Caco-2 (cell line): ENCODE results near the gene TMEM254. TPM values are rescaled to one million over a fixed set of nuclear protein-coding genes. Genes with fewer than 3 reads are reported as not detected.

Experiments
- BruUV-seq: library from RNA; stranded (reverse); fragments of 400-500 nt; replicated peaks from 2 replicates; lab custom pipeline; 2021; lab: Mats Ljungman, UMichigan
- CTCF ChIA-PET: fragments of 300-600 bp; sonication (Branson Sonifier 250); formaldehyde crosslinking; loops from one replicate; lab custom pipeline; 2022; ENCODE audit warnings: antibody characterized with exemption; lab: Charles Lee
- POLR2A ChIA-PET: fragments of 300-600 bp; sonication (Branson Sonifier 250); formaldehyde crosslinking; loops from one replicate; lab custom pipeline; 2022; ENCODE audit warnings: antibody characterized with exemption; lab: Charles Lee
- DNase-seq, 2 experiments: peaks; one replicate each; pipeline versions ENCODE4 v3.0.0 to v3.0.0-alpha.2; 2020 to 2022
- H3K27me3 ChIP-seq: replicated peaks from 2 replicates; pipeline ENCODE4 v1.6.0; 2011; ENCODE audit warnings: low read length; ENCODE audit not compliant: control insufficient read depth, insufficient read depth
- H3K36me3 ChIP-seq: 2 replicates; pipeline ENCODE4 v1.5.1; 2011; ENCODE audit warnings: low read length; ENCODE audit not compliant: control insufficient read depth, insufficient read depth
- H3K4me1 ChIP-seq: fragments of 250-450 bp; sonication (Bioruptor Pico); 2 replicates; pipeline ENCODE4 v1.5.1; 2020; ENCODE audit warnings: mild to moderate bottlenecking
- H3K4me3 ChIP-seq: 2 replicates; pipeline ENCODE4 v1.5.1; 2011; ENCODE audit warnings: low read depth, mild to moderate bottlenecking, control low read depth, low read length
- H3K9me3 ChIP-seq: fragments of 250-450 bp; sonication (Bioruptor Pico); 2 replicates; pipeline ENCODE4 v1.5.1; 2020; ENCODE audit warnings: mild to moderate bottlenecking, moderate library complexity
- H3K27ac Mint-ChIP-seq: one replicate; pipeline ENCODE4 v1.8.0; 2022; ENCODE audit warnings: mixed read lengths; ENCODE audit not compliant: unreplicated experiment
- H3K27me3 Mint-ChIP-seq: one replicate; pipeline ENCODE4 v1.8.0; 2022; ENCODE audit warnings: mixed read lengths; ENCODE audit not compliant: insufficient read depth, unreplicated experiment
- H3K36me3 Mint-ChIP-seq: one replicate; pipeline ENCODE4 v1.8.0; 2022; ENCODE audit warnings: mild to moderate bottlenecking, mixed read lengths; ENCODE audit not compliant: insufficient read depth, unreplicated experiment
- H3K4me1 Mint-ChIP-seq: one replicate; pipeline ENCODE4 v1.8.0; 2022; ENCODE audit warnings: low read depth, mixed read lengths; ENCODE audit not compliant: unreplicated experiment
- H3K4me3 Mint-ChIP-seq: one replicate; pipeline ENCODE4 v1.8.0; 2022; ENCODE audit warnings: mild to moderate bottlenecking, moderate library complexity, mixed read lengths; ENCODE audit not compliant: unreplicated experiment
- H3K9me3 Mint-ChIP-seq: one replicate; pipeline ENCODE4 v1.8.0; 2022; ENCODE audit warnings: mixed read lengths; ENCODE audit not compliant: unreplicated experiment
- intact Hi-C: fragments of 100-400 bp; cut with micrococcal nuclease; formaldehyde crosslinking; loops from one replicate; pipeline ENCODE4 v1.10.0; 2022; ENCODE audit not compliant: unreplicated experiment
- total RNA-seq: library from RNA; stranded (reverse); gene quantifications from 2 replicates; pipeline ENCODE4 v1.2.3, GENCODE V29; 2022
- TF ChIP-seq, protein P1 (sequence below), 2 experiments: fragments of 200-600 bp in 1 of 2; IDR thresholded peaks; 1 replicate in 1 of 2; 2 replicates in 1 of 2; pipeline versions ENCODE4 v1.5.1 to v1.8.0; 2011 to 2022; ENCODE audit warnings: antibody characterized with exemption in 1 of 2, control low read depth in 1 of 2, inconsistent platforms in 1 of 2, low read depth in 1 of 2, low read length in 1 of 2, mild to moderate bottlenecking in 1 of 2, moderate library complexity in 1 of 2; ENCODE audit not compliant: insufficient read depth in 1 of 2, severe bottlenecking in 1 of 2, unreplicated experiment in 1 of 2

Gene TMEM254
- total RNA-seq, 1 experiment from 2014 or later: 27.4 TPM

- no peaks in the 10 kb centered on the region for H3K27me3 Mint-ChIP-seq
- POLR2A ChIA-PET: interaction anchor here (1.5 kb wide), 1 partner anchor 11 kb away, joined by 4 read pairs; the partner anchor contains the start of gene TMEM254
- CTCF ChIA-PET: no interaction called here
These were observed 10.2 kb upstream of the TMEM254 start for GRCh38 chr10:80068270-80068669.

DNA sequence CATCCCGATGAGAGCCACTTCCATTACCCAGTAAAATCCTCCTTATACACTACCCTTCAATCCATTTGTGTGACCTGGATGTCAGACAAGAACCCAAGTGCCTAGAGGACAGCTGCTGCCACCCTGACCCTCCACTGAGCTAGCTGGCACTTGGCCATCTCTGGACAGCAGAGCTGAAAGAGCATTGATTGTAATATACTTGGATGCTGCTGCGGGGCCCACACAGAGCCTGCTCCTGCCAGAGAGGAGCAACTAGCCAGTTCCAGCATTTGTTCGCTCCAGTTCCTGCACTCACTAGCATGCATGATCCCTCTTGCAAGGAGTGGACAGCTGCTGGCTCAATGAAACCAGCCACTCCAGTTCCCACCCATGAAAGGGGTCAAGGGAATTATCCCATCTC, 8.4 kb upstream of the TMEM254 start:
- ChIA-PET CTCF (no interaction called here), POLR2A (interaction anchor here (0.7 kb wide), 2 partner anchors 9 to 371 kb away, joined by 3 to 4 read pairs; no protein-coding TSS in a partner anchor)
- TF ChIP-seq, protein P1, sequence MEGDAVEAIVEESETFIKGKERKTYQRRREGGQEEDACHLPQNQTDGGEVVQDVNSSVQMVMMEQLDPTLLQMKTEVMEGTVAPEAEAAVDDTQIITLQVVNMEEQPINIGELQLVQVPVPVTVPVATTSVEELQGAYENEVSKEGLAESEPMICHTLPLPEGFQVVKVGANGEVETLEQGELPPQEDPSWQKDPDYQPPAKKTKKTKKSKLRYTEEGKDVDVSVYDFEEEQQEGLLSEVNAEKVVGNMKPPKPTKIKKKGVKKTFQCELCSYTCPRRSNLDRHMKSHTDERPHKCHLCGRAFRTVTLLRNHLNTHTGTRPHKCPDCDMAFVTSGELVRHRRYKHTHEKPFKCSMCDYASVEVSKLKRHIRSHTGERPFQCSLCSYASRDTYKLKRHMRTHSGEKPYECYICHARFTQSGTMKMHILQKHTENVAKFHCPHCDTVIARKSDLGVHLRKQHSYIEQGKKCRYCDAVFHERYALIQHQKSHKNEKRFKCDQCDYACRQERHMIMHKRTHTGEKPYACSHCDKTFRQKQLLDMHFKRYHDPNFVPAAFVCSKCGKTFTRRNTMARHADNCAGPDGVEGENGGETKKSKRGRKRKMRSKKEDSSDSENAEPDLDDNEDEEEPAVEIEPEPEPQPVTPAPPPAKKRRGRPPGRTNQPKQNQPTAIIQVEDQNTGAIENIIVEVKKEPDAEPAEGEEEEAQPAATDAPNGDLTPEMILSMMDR (IDR thresholded peaks at IDR 0.05; ENCODE audit: insufficient read depth in 1 of 2, low read depth in 1 of 2, low read length in 1 of 2, severe bottlenecking in 1 of 2, unreplicated experiment in 1 of 2): no peak
- no TSS peak for BruUV-seq
- no peaks in the 10 kb centered on the region for H3K27me3 Mint-ChIP-seq
- no peaks in the 10 kb centered on the region for H3K36me3 ChIP-seq
- H3K9me3 Mint-ChIP-seq: no peaks in the 10 kb centered on the region
- no peak overlapping the region for H3K4me3 ChIP-seq
- H3K27ac Mint-ChIP-seq: no peak overlapping the region
- H3K4me3 Mint-ChIP-seq: no peak overlapping the region
- no peak for DNase-seq
- peaks cover 10% of the 10 kb centered on the region; the same call in 1 of the 2 replicates for H3K9me3 ChIP-seq
- no peaks in the 10 kb centered on the region for H3K27me3 ChIP-seq
- peaks cover 29% of the 10 kb centered on the region for H3K4me1 ChIP-seq
- H3K36me3 Mint-ChIP-seq: no peaks in the 10 kb centered on the region
- peaks cover 17% of the 10 kb centered on the region for H3K4me1 Mint-ChIP-seq
- intact Hi-C loops: no loop called here

More at GRCh38 chr10:80068270-80068669, 10.2 kb upstream of the TMEM254 start:
- Mint-ChIP-seq H3K9me3 (no peaks in the 10 kb centered on the region), H3K4me1 (peaks cover 13% of the 10 kb centered on the region), H3K4me3 (no peak overlapping the region), H3K27ac (peak overlapping the region; percentile 71), H3K36me3 (no peaks in the 10 kb centered on the region)
- no peak for DNase-seq
- Histone ChIP-seq H3K9me3 (peaks cover 10% of the 10 kb centered on the region; the same call in 1 of the 2 replicates), H3K36me3 (no peaks in the 10 kb centered on the region), H3K4me3 (no peak overlapping the region), H3K27me3 (no peaks in the 10 kb centered on the region), H3K4me1 (peaks cover 28% of the 10 kb centered on the region)
- BruUV-seq: no TSS peak
- TF ChIP-seq, protein P1 (IDR thresholded peaks at IDR 0.05; ENCODE audit: insufficient read depth in 1 of 2, low read depth in 1 of 2, low read length in 1 of 2, severe bottlenecking in 1 of 2, unreplicated experiment in 1 of 2): no peak
- intact Hi-C loops: no loop called here

GRCh38 chr10:80072584-80072983, 5.9 kb upstream of the TMEM254 start:
- ChIA-PET CTCF (no interaction called here), POLR2A (no interaction called here)
- peaks cover 8% of the 10 kb centered on the region; the same call in 1 of the 2 replicates for H3K9me3 ChIP-seq
- H3K4me1 Mint-ChIP-seq: peaks cover 30% of the 10 kb centered on the region
- no peaks in the 10 kb centered on the region for H3K27me3 ChIP-seq
- H3K4me3 ChIP-seq: no peak overlapping the region
- H3K36me3 ChIP-seq: no peaks in the 10 kb centered on the region
- no peaks in the 10 kb centered on the region for H3K9me3 Mint-ChIP-seq
- no peak overlapping the region for H3K4me3 Mint-ChIP-seq
- DNase-seq: peak; percentile 53 to 58
- H3K4me1 ChIP-seq: peaks cover 26% of the 10 kb centered on the region
- H3K27ac Mint-ChIP-seq: peak overlapping the region; percentile 65
- H3K36me3 Mint-ChIP-seq: no peaks in the 10 kb centered on the region
- intact Hi-C loops: loop anchor here (1.0 kb wide), 1 partner anchor 10 kb away; no protein-coding TSS in a partner anchor
- H3K27me3 Mint-ChIP-seq: no peaks in the 10 kb centered on the region
- BruUV-seq: no TSS peak
- TF ChIP-seq, protein P1 (IDR thresholded peaks at IDR 0.05; ENCODE audit: insufficient read depth in 1 of 2, low read depth in 1 of 2, low read length in 1 of 2, severe bottlenecking in 1 of 2, unreplicated experiment in 1 of 2): no peak
